ENCODE results near the gene ARHGAP11A. TPM values are rescaled to one million over a fixed set of nuclear protein-coding genes. Genes with fewer than 3 reads are reported as not detected.

Gene ARHGAP11A
- total and polyA plus RNA-seq, 2 of the 8 experiments (the other 6 are each of a cell fraction or from before 2014, with no cell fraction given): 8.1 to 112 TPM

- Histone ChIP-seq H2AFZ (ENCODE audit: low read length) (no peak overlapping the region), H2BK20ac (ENCODE audit: low read length) (no peak overlapping the region), H2BK12ac (ENCODE audit: low read depth, low read length) (no peak overlapping the region), H3K56ac (replicated peaks; ENCODE audit: insufficient read length, low read depth, low read length) (no peak overlapping the region), H4K5ac (ENCODE audit: insufficient read length, low read depth, low read length) (no peak overlapping the region), H3K9ac (replicated peaks in 1 of 4; ENCODE audit: extremely low read depth in 1 of 4, low read depth in 3 of 4, low read length in 3 of 4) (no peak overlapping the region), H2BK120ac (replicated peaks; ENCODE audit: low read depth, low read length) (no peak overlapping the region), H3K23ac (ENCODE audit: insufficient read length) (no peak overlapping the region), H3K27ac (ENCODE audit: low read depth, low read length) (no peak overlapping the region), H2BK15ac (ENCODE audit: low read length) (no peak overlapping the region), H3K18ac (ENCODE audit: extremely low read depth, low read length) (no peak overlapping the region), H3K4ac (replicated peaks; ENCODE audit: insufficient read length, low read depth, low read length) (no peak overlapping the region), H4K20me1 (replicated peaks in 1 of 2; ENCODE audit: control insufficient read depth in 1 of 2, insufficient read depth in 2 of 2, low read length in 2 of 2) (no peaks in the 10 kb centered on the region), H3K4me1 (replicated peaks in 1 of 4; ENCODE audit: control insufficient read depth in 3 of 4, insufficient read depth in 4 of 4, low read length in 3 of 4) (peaks cover 2 to 15% (median 7%) of the 10 kb centered on the region in 4 experiments; a peak in 6 of 7 replicates), H3K23me2 (ENCODE audit: low read depth, low read length) (no peaks in the 10 kb centered on the region; the same call in 1 of the 2 replicates), H3K79me1 (ENCODE audit: low read depth, low read length) (no peaks in the 10 kb centered on the region), H3K4me2 (ENCODE audit: insufficient read depth in 1 of 2, low read depth in 2 of 2, low read length in 2 of 2) (no peak overlapping the region), H4K91ac (replicated peaks; ENCODE audit: insufficient read length, low read length) (no peak overlapping the region), H2BK5ac (ENCODE audit: low read depth, low read length) (no peak overlapping the region), H3K79me2 (ENCODE audit: control insufficient read depth in 1 of 2, insufficient read depth in 2 of 2, low read length in 2 of 2) (no peaks in the 10 kb centered on the region), H3K14ac (ENCODE audit: insufficient read length) (no peak overlapping the region), H4K8ac (ENCODE audit: extremely low read depth, insufficient read depth, low read length) (no peak overlapping the region), H3K4me3 (ENCODE audit: extremely low read depth in 1 of 4, insufficient read depth in 2 of 4, low read depth in 3 of 4, low read length in 4 of 4) (no peak overlapping the region), H3K36me3 (ENCODE audit: control insufficient read depth in 2 of 4, insufficient read depth in 4 of 4, low read length in 3 of 4) (no peaks in the 10 kb centered on the region), H3K9me3 (ENCODE audit: insufficient read depth in 2 of 2, low read depth in 1 of 2, low read length in 1 of 2) (no peaks in the 10 kb centered on the region), H3K27me3 (replicated peaks in 1 of 4; ENCODE audit: control insufficient read depth in 3 of 4, extremely low read depth in 1 of 4, insufficient read depth in 3 of 4, low read length in 3 of 4) (no peaks in the 10 kb centered on the region), H2AK5ac (ENCODE audit: low read depth, low read length) (no peak overlapping the region)
- POLR2A ChIA-PET (ENCODE audit: partially characterized antibody): interaction anchor here (1.3 kb wide), 1 partner anchor 10 kb away, joined by 4 read pairs; no protein-coding TSS in a partner anchor
- FAIRE-seq: no peak
- CTCF ChIA-PET (ENCODE audit: partially characterized antibody): interaction anchor here (0.6 to 1.2 kb wide), 4 partner anchors 12 to 323 kb away, joined by 3 to 5 read pairs (median 4); no protein-coding TSS in a partner anchor
- TF ChIP-seq RFX5 (IDR thresholded peaks at IDR 0.05; ENCODE audit: borderline replicate concordance, low read depth, low read length) (no peak), RXRA (IDR thresholded peaks at IDR 0.05; ENCODE audit: insufficient read depth, low read depth, low read length) (no peak), SP1 (IDR thresholded peaks at IDR 0.05; ENCODE audit: low read depth, low read length) (no peak), BRCA1 (IDR thresholded peaks at IDR 0.05; ENCODE audit: low read depth, low read length) (no peak)
- WGBS, 2 experiments (ENCODE audit: extremely low coverage in 1 of 2, insufficient coverage in 1 of 2, insufficient read length in 1 of 2, insufficient replicate concordance in 2 of 2, low coverage in 1 of 2, low lambda C conversion rate in 2 of 2, missing lambda C conversion rate in 1 of 2): 80% methylated on average over 2 of the region's 2 CpGs; no CpG with 5 or more reads in 1 of the 2 experiments
- DNase-seq (ENCODE audit: low read depth in 1 of 2, low spot score in 2 of 2): no peak
These were observed 59.4 kb downstream of the ARHGAP11A start for GRCh38 chr15:32674681-32675080.
